Endodermal cell (in vitro differentiated cells): ENCODE data around the gene GNB1L. TPM values are rescaled to one million over a fixed set of nuclear protein-coding genes. Genes with fewer than 3 reads are reported as not detected.

Experiments
- DNase-seq: peaks from one replicate; pipeline ENCODE4 v3.0.0-alpha.2; 2017
- H3K27ac ChIP-seq: 2 replicates; pipeline ENCODE4 v1.5.1; 2013; ENCODE audit warnings: mild to moderate bottlenecking, low read depth, low read length, moderate library complexity
- H3K27me3 ChIP-seq: 2 replicates; pipeline ENCODE4 v1.6.1; 2013; ENCODE audit warnings: mild to moderate bottlenecking, low read length, moderate library complexity; ENCODE audit not compliant: insufficient read depth, control insufficient read depth, poor library complexity, severe bottlenecking
- H3K36me3 ChIP-seq: 2 replicates; pipeline ENCODE4 v1.7.0; 2013; ENCODE audit warnings: mild to moderate bottlenecking, low read length, moderate library complexity; ENCODE audit not compliant: control insufficient read depth, insufficient read depth
- H3K4me1 ChIP-seq: one replicate; pipeline ENCODE4 v1.7.0; 2013; ENCODE audit warnings: low read length; ENCODE audit not compliant: control insufficient read depth, insufficient read depth
- H3K4me3 ChIP-seq: 2 replicates; pipeline ENCODE4 v1.5.1; 2013; ENCODE audit warnings: mild to moderate bottlenecking, low read length, moderate library complexity
- H3K9ac ChIP-seq: 2 replicates; pipeline ENCODE4 v1.6.1; 2013; ENCODE audit warnings: mild to moderate bottlenecking, low read length, moderate library complexity; ENCODE audit not compliant: poor library complexity, severe bottlenecking; ENCODE audit errors: extremely low read depth
- H3K9me3 ChIP-seq: 2 replicates; pipeline ENCODE4 v1.6.1; 2013; ENCODE audit warnings: mild to moderate bottlenecking, low read length, moderate library complexity; ENCODE audit not compliant: control insufficient read depth
- H3K27ac Mint-ChIP-seq: 2 replicates; pipeline ENCODE4 v1.8.0; 2020; ENCODE audit warnings: mixed read lengths
- H3K27me3 Mint-ChIP-seq: 2 replicates; pipeline ENCODE4 v1.8.0; 2021; ENCODE audit warnings: mild to moderate bottlenecking, mixed read lengths; ENCODE audit not compliant: insufficient read depth
- H3K36me3 Mint-ChIP-seq: 2 replicates; pipeline ENCODE4 v1.8.0; 2020; ENCODE audit warnings: low read depth, mixed read lengths
- H3K4me1 Mint-ChIP-seq: 2 replicates; pipeline ENCODE4 v1.8.0; 2020; ENCODE audit warnings: mixed read lengths
- H3K4me3 Mint-ChIP-seq: 2 replicates; pipeline ENCODE4 v1.8.0; 2020; ENCODE audit warnings: mild to moderate bottlenecking, moderate library complexity, mixed read lengths
- H3K9me3 Mint-ChIP-seq: 2 replicates; pipeline ENCODE4 v1.8.0; 2020; ENCODE audit warnings: mild to moderate bottlenecking, mixed read lengths
- WGBS, 2 experiments: methylation state at CpG; one replicate each; pipeline versions ENCODE4 v1.1.5 to v1.1.7; 2013; ENCODE audit warnings: missing lambda C conversion rate in 2 of 2, mixed read lengths in 1 of 2; ENCODE audit not compliant: insufficient coverage in 1 of 2, insufficient read length in 1 of 2; 5-methylcytosine and 5-hydroxymethylcytosine counted together
- total RNA-seq, 2 donors: library from RNA; stranded (reverse); fragmentation: NEBNext Ultra II Directional in 1 of 2; extraction: Animal tissue kit (Norgen Biotek cat#: 25700) in 1 of 2; gene quantifications; 2 replicates in 1 of 2; 3 replicates in 1 of 2; pipeline ENCODE4 v1.2.1, GENCODE V29; 2021
- TF ChIP-seq, protein P1 (sequence below): fragments of 200-600 bp; sonication (generic); conservative IDR thresholded peaks from 2 replicates; pipeline ENCODE4 v1.5.0; 2021; ENCODE audit warnings: antibody characterized with exemption, mild to moderate bottlenecking

GNB1L gene
- total RNA-seq, 2 donors from 2014 or later: 9.5 to 12.2 TPM

DNA sequence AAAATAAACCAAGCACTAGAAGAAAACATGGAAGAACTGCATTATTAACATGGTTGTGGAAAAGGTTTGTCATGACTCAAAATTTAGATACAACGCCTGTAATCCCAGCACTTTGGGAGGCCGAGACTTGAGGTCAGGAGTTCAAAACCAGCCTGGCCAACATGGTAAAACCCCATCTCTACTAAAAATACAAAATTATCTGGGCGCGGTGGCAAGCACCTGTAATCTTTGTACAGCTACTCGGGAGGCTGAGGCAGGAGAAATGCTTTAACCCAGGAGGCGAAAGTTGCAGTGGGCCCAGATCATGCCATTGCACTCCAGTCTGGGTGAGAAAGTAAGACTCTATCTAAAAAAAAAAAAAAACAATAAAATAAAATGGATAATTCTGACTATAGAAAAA is 23.7 kb downstream of the GNB1L start:
- H3K36me3 Mint-ChIP-seq: peaks cover 6% of the 10 kb centered on the region
- TF ChIP-seq, protein P1, sequence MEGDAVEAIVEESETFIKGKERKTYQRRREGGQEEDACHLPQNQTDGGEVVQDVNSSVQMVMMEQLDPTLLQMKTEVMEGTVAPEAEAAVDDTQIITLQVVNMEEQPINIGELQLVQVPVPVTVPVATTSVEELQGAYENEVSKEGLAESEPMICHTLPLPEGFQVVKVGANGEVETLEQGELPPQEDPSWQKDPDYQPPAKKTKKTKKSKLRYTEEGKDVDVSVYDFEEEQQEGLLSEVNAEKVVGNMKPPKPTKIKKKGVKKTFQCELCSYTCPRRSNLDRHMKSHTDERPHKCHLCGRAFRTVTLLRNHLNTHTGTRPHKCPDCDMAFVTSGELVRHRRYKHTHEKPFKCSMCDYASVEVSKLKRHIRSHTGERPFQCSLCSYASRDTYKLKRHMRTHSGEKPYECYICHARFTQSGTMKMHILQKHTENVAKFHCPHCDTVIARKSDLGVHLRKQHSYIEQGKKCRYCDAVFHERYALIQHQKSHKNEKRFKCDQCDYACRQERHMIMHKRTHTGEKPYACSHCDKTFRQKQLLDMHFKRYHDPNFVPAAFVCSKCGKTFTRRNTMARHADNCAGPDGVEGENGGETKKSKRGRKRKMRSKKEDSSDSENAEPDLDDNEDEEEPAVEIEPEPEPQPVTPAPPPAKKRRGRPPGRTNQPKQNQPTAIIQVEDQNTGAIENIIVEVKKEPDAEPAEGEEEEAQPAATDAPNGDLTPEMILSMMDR: no peak
- Histone ChIP-seq H3K27ac (no peak overlapping the region), H3K4me1 (no peaks in the 10 kb centered on the region), H3K4me3 (no peak overlapping the region), H3K27me3 (no peaks in the 10 kb centered on the region), H3K9ac (no peak overlapping the region), H3K36me3 (no peaks in the 10 kb centered on the region), H3K9me3 (peaks cover 8% of the 10 kb centered on the region)
- H3K27ac Mint-ChIP-seq: no peak overlapping the region
- no peaks in the 10 kb centered on the region for H3K27me3 Mint-ChIP-seq
- H3K4me3 Mint-ChIP-seq: no peak overlapping the region
- H3K9me3 Mint-ChIP-seq: no peaks in the 10 kb centered on the region
- 91 to 98% methylated on average over 5 to 6 of the region's 6 CpGs for WGBS, 2 experiments
- peak; percentile 12 for DNase-seq
- no peaks in the 10 kb centered on the region for H3K4me1 Mint-ChIP-seq

DNA sequence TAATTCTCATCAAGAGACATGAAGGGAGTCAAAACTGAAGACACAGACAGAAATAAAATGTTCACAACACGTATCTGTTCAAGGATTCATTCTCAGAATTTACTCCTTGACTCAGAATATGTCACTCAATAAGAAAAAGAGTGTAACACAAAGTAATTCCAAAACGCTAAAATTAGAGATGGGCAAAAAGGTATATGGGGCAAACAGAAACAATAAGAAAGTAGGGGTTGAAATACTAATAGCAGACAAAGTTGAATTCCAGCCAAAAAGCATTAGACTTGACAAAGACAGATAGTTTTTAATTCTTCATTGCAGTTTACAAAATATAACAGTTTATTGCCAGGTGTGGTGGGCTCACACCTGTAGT is 26.7 kb downstream of the GNB1L start:
- no peak overlapping the region for H3K4me3 ChIP-seq
- no peaks in the 10 kb centered on the region for H3K9me3 Mint-ChIP-seq
- no peaks in the 10 kb centered on the region for H3K27me3 ChIP-seq
- TF ChIP-seq, protein P1: no peak
- no peak for DNase-seq
- H3K27me3 Mint-ChIP-seq: no peaks in the 10 kb centered on the region
- no peak overlapping the region for H3K4me3 Mint-ChIP-seq
- H3K9me3 ChIP-seq: peaks cover 8% of the 10 kb centered on the region
- peaks cover 6% of the 10 kb centered on the region for H3K36me3 Mint-ChIP-seq
- H3K27ac Mint-ChIP-seq: no peak overlapping the region
- 92 to 100% methylated on average over 2 of the region's 2 CpGs for WGBS, 2 experiments
- H3K36me3 ChIP-seq: no peaks in the 10 kb centered on the region
- no peaks in the 10 kb centered on the region for H3K4me1 Mint-ChIP-seq
- no peak overlapping the region for H3K9ac ChIP-seq
- H3K4me1 ChIP-seq: no peaks in the 10 kb centered on the region
- no peak overlapping the region for H3K27ac ChIP-seq

DNA sequence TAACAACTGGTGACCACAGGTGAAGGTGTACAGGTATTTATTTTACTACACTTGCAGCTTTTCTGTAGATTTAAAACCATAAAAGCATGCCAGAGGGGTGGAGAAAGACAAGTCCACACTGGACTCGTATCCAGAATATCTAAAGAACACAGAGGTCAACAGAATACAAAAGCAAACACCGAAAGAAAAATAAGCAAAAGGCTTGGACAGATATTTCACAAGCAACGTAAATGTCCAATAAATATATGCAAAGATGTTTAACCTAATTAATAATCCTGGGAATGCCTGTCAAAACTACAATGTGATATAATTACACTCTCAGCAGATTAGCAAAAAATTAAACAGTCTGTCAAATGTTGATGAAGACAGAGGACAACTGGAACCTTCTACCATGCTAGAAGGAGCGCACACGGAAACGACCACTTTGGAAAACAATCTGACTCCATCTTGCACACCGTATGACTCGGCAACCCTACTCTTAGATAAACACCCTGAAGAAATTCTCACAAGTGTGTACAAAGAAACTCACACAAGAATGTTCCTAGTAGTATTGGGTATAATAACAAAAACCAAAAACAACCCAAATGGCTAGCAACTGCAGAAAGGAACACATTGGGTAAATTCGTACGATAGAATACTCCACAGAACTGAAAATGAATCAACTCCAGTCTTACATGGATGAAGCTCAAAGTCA is 27.2 kb downstream of the GNB1L start:
- H3K9me3 ChIP-seq: peaks cover 8% of the 10 kb centered on the region
- H3K4me3 Mint-ChIP-seq: no peak overlapping the region
- TF ChIP-seq, protein P1: no peak
- DNase-seq: no peak
- H3K4me1 ChIP-seq: no peaks in the 10 kb centered on the region
- H3K9me3 Mint-ChIP-seq: no peaks in the 10 kb centered on the region
- no peaks in the 10 kb centered on the region for H3K36me3 ChIP-seq
- no peak overlapping the region for H3K27ac ChIP-seq
- 85 to 100% methylated on average over 4 to 10 of the region's 10 CpGs for WGBS, 2 experiments
- H3K36me3 Mint-ChIP-seq: peaks cover 6% of the 10 kb centered on the region
- H3K4me3 ChIP-seq: no peak overlapping the region
- H3K4me1 Mint-ChIP-seq: no peaks in the 10 kb centered on the region
- no peak overlapping the region for H3K9ac ChIP-seq
- H3K27ac Mint-ChIP-seq: no peak overlapping the region
- H3K27me3 Mint-ChIP-seq: no peaks in the 10 kb centered on the region
- H3K27me3 ChIP-seq: no peaks in the 10 kb centered on the region
